NCI-H345 treated with DMSO at 0.1 percent for 48 hours (cell line): Measurements from ENCODE around the gene AGFG2.

Source experiments
- DNase-seq: peaks from one replicate; lab custom pipeline; 2025; ENCODE audit not compliant: unreplicated experiment; lab: John Stamatoyannopoulos, UW

The AGFG2 gene

DNA sequence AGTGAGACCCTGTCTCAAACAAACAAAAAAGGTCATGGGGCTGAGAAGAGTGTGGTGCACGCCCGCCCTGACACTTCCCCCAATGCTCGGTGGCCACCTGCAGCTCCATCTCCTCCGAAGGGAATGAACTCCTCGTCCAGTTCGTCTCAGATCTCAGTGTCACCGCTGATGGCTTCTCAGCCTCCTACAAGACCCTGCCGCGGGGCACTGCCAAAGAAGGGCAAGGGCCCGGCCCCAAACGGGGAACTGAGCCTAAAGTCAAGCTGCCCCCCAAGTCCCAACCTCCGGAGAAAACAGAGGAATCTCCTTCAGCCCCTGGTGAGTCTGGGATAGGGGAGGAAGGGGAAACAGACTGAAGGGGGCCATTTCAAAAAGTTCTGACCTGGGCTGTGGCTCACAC, 67.3 kb downstream of the AGFG2 start:
- no peak for DNase-seq

- no peak for DNase-seq
These were observed 68.1 kb downstream of the AGFG2 start for GRCh38 chr7:100607111-100607510.

- no peak for DNase-seq
These were observed 71.0 kb downstream of the AGFG2 start for GRCh38 chr7:100609958-100610357.

- peak; percentile 98 for DNase-seq
These were observed 73.2 kb downstream of the AGFG2 start, which contains the start of gene MOSPD3 for GRCh38 chr7:100611983-100612729. Gene MOSPD3, plus strand, starts transcription at chr7:100612540. Its CDS starts 252 bp downstream, at chr7:100612792.

- no peak for DNase-seq
These were observed 73.9 kb downstream of the AGFG2 start for GRCh38 chr7:100612730-100613390.

DNA sequence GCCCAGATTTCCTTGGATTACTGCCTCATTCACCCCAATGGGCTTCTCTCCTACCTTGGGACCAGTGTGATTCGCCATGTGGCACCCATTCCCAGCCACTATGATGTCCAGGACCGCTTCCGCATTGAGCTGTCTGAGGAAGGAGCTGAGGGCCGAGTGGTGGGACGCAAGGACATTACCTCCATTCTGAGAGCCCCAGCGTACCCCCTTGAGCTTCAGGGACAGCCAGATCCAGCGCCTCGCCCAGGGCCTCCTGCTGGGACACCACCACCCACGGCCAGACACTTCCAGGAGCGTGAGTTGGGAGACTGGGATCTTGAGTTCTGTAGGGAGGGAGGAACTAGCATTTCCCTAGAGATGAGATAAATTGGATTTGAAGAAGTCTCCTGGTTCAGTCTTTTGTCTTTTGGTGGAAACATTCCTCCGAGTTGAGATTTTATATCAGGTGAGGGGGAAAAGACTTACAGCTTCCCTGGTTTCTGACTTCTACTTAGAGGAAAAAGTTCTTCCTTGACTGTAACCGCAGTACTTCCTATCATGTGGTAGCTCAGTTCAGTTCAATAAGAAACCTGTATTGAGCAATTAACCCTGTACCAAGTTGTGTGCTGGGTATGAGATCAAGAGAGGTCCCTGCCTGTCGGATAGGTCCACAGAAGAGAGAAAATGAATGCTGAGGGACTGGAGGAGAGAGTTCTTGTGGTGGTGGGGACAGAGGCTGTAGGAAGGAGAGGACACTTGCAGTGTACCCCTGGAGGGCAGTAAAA, 74.6 kb downstream of the AGFG2 start:
- DNase-seq, result no peak

- DNase-seq, result no peak
These were observed 75.4 kb downstream of the AGFG2 start for GRCh38 chr7:100614308-100614861.
